Left ventricle myocardium inferior (tissue), 1 donor: ENCODE data around the gene CSRP3. TPM values are rescaled to one million over a fixed set of nuclear protein-coding genes. Genes with fewer than 3 reads are reported as not detected.
A peak's percentile ranks its signal among the peaks of the same experiment; 100 is the strongest.
"Not testable (repeated sequence)": the region's sequence is repeated elsewhere in the genome, so short reads cannot be mapped to it uniquely, and the experiment has no call there.

Source experiments
- DNase-seq: peaks from one replicate; pipeline ENCODE4 v3.0.0-alpha.2; 2020
- H3K27ac ChIP-seq: fragments of 200-600 bp; replicated peaks from 2 replicates; pipeline ENCODE4 v1.8.0; 2021
- H3K27me3 ChIP-seq: fragments of 200-600 bp; 2 replicates; pipeline ENCODE4 v1.8.0; 2021; ENCODE audit warnings: low read depth
- H3K36me3 ChIP-seq: fragments of 200-600 bp; 2 replicates; pipeline ENCODE4 v1.8.0; 2021
- H3K4me1 ChIP-seq: fragments of 200-600 bp; 2 replicates; pipeline ENCODE4 v1.8.0; 2021
- H3K4me3 ChIP-seq: fragments of 200-600 bp; 2 replicates; pipeline ENCODE4 v1.8.0; 2021; ENCODE audit warnings: mild to moderate bottlenecking, moderate library complexity
- H3K9me3 ChIP-seq: fragments of 200-600 bp; replicated peaks from 2 replicates; pipeline ENCODE4 v1.8.0; 2021
- CTCF ChIP-seq: fragments of 200-600 bp; IDR thresholded peaks from 2 replicates; pipeline ENCODE4 v1.8.0; 2021; ENCODE audit warnings: antibody characterized with exemption, mild to moderate bottlenecking, borderline replicate concordance
- intact Hi-C: fragments of 100-400 bp; cut with micrococcal nuclease; formaldehyde crosslinking; loops from one replicate; pipeline ENCODE4 v1.11.0; 2022
- total RNA-seq: library from RNA; stranded (reverse); fragmentation: NEBNext Ultra II Directional; extraction: Animal tissue kit (Norgen Biotek cat#: 25700); gene quantifications from one replicate; pipeline ENCODE4 v1.2.1, GENCODE V29; 2021
- donor health status: DM: no; HTN: yes; CAD: no; lungs with severe emphysema.

CSRP3 gene
- total RNA-seq, 1 donor from 2014 or later = 2,290 TPM

- H3K9me3 ChIP-seq = no peaks in the 10 kb centered on the region
- intact Hi-C loops = no loop called here
- no peak overlapping the region for H3K27ac ChIP-seq
- H3K4me1 ChIP-seq = peaks cover 11% of the 10 kb centered on the region
- peaks cover 24% of the 10 kb centered on the region for H3K36me3 ChIP-seq
- no peaks in the 10 kb centered on the region for H3K27me3 ChIP-seq
- DNase-seq = no peak
- no peak overlapping the region for H3K4me3 ChIP-seq
- TF ChIP-seq CTCF = no peak
Observed at GRCh38 chr11:19162951-19163505, 38.8 kb downstream of the CSRP3 start.

GRCh38 chr11:19161651-19162050, 40.1 kb downstream of the CSRP3 start:
- no peak for TF ChIP-seq CTCF
- no peaks in the 10 kb centered on the region for H3K27me3 ChIP-seq
- H3K36me3 ChIP-seq = peaks cover 28% of the 10 kb centered on the region
- no peak overlapping the region for H3K27ac ChIP-seq
- no peaks in the 10 kb centered on the region for H3K9me3 ChIP-seq
- H3K4me1 ChIP-seq = no peaks in the 10 kb centered on the region
- intact Hi-C loops = no loop called here
- H3K4me3 ChIP-seq = no peak overlapping the region
- DNase-seq = no peak

GRCh38 chr11:19160847-19161246, 40.9 kb downstream of the CSRP3 start:
- Histone ChIP-seq H3K36me3 (peaks cover 31% of the 10 kb centered on the region), H3K9me3 (no peaks in the 10 kb centered on the region), H3K4me1 (no peaks in the 10 kb centered on the region), H3K4me3 (no peak overlapping the region), H3K27me3 (no peaks in the 10 kb centered on the region), H3K27ac (no peak overlapping the region)
- TF ChIP-seq CTCF = peak; percentile 52
- DNase-seq = no peak
- intact Hi-C loops = no loop called here

- no peaks in the 10 kb centered on the region for H3K27me3 ChIP-seq
- H3K9me3 ChIP-seq = no peaks in the 10 kb centered on the region
- intact Hi-C loops = no loop called here
- TF ChIP-seq CTCF = no peak
- H3K27ac ChIP-seq = no peak overlapping the region
- no peak for DNase-seq
- H3K4me3 ChIP-seq = no peak overlapping the region
- H3K36me3 ChIP-seq = peaks cover 20% of the 10 kb centered on the region
- H3K4me1 ChIP-seq = no peaks in the 10 kb centered on the region
Observed at GRCh38 chr11:19156892-19157291, 44.9 kb downstream of the CSRP3 start.

GRCh38 chr11:19145319-19145718, 56.5 kb downstream of the CSRP3 start:
- intact Hi-C loops = no loop called here
- peaks cover 2% of the 10 kb centered on the region for H3K36me3 ChIP-seq
- no peak for DNase-seq
- H3K4me3 ChIP-seq = no peak overlapping the region
- no peak overlapping the region for H3K27ac ChIP-seq
- no peaks in the 10 kb centered on the region for H3K4me1 ChIP-seq
- no peaks in the 10 kb centered on the region for H3K9me3 ChIP-seq
- TF ChIP-seq CTCF = no peak
- H3K27me3 ChIP-seq = no peaks in the 10 kb centered on the region

- DNase-seq, H3K9me3 ChIP-seq, H3K36me3 ChIP-seq, H3K4me1 ChIP-seq, intact Hi-C loops, H3K27ac ChIP-seq, H3K27me3 ChIP-seq, H3K4me3 ChIP-seq: not testable (repeated sequence)
Observed at GRCh38 chr11:19136884-19137283, 64.9 kb downstream of the CSRP3 start.
